Gastroesophageal sphincter (tissue), 3 donors: ENCODE results near the gene RGS16.

Experiments used
- POLR2AphosphoS5 ChIP-seq: sonication (generic); formaldehyde crosslinking; IDR thresholded peaks from one replicate; pipeline ENCODE4 v1.6.1; 2017; ENCODE audit warnings: antibody characterized with exemption
- TF ChIP-seq, protein P1 (sequence below), 4 experiments: fragments of 200-600 bp in 2 of 4; fragments of 450-650 bp in 2 of 4; sonication (generic) in 1 of 4; IDR thresholded peaks; one replicate each; pipeline ENCODE4 v1.5.1; 2017 to 2019; ENCODE audit warnings: antibody characterized with exemption in 4 of 4, mild to moderate bottlenecking in 2 of 4, moderate library complexity in 2 of 4

DNA sequence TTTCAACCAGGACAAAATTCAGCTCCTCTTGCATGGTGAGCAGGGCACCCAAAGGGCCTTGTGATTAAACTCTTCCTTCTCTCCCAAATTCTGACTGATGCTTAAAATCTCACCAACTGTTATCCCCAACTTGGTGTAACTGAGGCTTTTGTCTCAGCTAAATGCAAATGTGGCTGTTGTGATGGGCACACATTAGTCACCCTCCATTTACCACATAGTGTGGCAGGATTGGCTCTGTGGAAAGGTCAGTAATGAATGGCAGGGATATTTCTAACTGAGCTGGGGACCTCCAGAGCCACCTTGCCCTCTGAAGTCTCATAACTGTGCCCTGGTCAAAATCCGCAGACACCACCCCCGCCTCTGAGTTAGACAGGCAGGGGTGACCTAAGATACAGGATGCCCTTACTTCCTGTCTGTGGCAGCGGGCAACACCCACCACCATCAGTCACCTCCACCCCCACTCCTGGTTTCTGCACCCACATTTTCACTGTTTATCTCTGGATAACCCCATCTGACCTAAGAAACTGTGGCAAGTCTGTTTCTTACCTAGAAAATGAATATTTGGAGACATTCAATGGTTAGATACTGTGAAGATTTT lies 25.4 kb upstream of the RGS16 start:
- no peak for TF ChIP-seq POLR2AphosphoS5
- TF ChIP-seq, protein P1, sequence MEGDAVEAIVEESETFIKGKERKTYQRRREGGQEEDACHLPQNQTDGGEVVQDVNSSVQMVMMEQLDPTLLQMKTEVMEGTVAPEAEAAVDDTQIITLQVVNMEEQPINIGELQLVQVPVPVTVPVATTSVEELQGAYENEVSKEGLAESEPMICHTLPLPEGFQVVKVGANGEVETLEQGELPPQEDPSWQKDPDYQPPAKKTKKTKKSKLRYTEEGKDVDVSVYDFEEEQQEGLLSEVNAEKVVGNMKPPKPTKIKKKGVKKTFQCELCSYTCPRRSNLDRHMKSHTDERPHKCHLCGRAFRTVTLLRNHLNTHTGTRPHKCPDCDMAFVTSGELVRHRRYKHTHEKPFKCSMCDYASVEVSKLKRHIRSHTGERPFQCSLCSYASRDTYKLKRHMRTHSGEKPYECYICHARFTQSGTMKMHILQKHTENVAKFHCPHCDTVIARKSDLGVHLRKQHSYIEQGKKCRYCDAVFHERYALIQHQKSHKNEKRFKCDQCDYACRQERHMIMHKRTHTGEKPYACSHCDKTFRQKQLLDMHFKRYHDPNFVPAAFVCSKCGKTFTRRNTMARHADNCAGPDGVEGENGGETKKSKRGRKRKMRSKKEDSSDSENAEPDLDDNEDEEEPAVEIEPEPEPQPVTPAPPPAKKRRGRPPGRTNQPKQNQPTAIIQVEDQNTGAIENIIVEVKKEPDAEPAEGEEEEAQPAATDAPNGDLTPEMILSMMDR (IDR thresholded peaks at IDR 0.05) = no peak
